ENCODE measurements around the gene ELAVL1.

GRCh38 chr19:8023371-8023770 is 17.9 kb upstream of the ELAVL1 start:
- TF ChIP-seq CTCF (IDR thresholded peaks at IDR 0.05) = no peak
- TF ChIP-seq EZH2 (IDR thresholded peaks at IDR 0.05; ENCODE audit: borderline replicate concordance, insufficient read depth, low read depth, low read length, poor library complexity, severe bottlenecking) = no peak

All from B cell (primary cell).